Measurements from ENCODE around the gene SPSB2.

DNA sequence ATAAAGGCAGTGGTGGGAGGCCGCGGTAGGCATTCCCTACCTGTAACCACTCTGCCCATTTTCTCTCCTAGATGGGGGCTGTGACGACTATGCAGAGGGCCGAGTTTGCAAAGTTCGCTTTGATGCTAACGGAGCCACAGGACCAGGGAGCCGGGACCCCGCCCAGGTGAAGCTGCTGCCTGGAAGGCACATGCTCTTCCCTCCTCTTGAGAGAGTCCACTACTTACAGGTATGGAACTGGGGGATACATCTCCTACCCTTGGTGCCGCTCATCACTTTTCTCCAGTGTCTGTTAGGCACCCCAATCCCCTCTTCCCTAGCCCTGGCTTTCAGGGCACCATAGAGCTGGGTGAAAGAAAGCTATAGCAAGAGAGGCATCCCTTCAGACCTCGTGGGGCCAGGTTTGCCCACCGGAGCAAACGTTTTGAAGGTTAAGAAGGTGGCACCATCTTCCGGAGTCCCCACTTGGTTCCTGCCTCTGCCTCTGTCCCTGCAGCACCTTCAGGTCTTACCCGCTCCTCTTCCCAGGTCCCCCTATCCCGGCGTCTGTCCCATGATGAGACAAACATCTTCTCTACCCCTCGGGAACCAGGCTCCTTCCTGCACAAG, 46.9 kb downstream of the SPSB2 start:
- TF ChIP-seq POLR2AphosphoS5 (IDR thresholded peaks at IDR 0.05; ENCODE audit: low read depth, low read length) (no peak), TAF1 (IDR thresholded peaks at IDR 0.05; ENCODE audit: borderline replicate concordance, insufficient read depth, low read length) (no peak)
- TF ChIP-seq, protein P1, sequence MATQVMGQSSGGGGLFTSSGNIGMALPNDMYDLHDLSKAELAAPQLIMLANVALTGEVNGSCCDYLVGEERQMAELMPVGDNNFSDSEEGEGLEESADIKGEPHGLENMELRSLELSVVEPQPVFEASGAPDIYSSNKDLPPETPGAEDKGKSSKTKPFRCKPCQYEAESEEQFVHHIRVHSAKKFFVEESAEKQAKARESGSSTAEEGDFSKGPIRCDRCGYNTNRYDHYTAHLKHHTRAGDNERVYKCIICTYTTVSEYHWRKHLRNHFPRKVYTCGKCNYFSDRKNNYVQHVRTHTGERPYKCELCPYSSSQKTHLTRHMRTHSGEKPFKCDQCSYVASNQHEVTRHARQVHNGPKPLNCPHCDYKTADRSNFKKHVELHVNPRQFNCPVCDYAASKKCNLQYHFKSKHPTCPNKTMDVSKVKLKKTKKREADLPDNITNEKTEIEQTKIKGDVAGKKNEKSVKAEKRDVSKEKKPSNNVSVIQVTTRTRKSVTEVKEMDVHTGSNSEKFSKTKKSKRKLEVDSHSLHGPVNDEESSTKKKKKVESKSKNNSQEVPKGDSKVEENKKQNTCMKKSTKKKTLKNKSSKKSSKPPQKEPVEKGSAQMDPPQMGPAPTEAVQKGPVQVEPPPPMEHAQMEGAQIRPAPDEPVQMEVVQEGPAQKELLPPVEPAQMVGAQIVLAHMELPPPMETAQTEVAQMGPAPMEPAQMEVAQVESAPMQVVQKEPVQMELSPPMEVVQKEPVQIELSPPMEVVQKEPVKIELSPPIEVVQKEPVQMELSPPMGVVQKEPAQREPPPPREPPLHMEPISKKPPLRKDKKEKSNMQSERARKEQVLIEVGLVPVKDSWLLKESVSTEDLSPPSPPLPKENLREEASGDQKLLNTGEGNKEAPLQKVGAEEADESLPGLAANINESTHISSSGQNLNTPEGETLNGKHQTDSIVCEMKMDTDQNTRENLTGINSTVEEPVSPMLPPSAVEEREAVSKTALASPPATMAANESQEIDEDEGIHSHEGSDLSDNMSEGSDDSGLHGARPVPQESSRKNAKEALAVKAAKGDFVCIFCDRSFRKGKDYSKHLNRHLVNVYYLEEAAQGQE (IDR thresholded peaks at IDR 0.05; ENCODE audit: insufficient read depth in 1 of 2, low read depth in 2 of 2, low read length in 2 of 2) = no peak
